A172 (cell line): ENCODE results near the gene LIPM. TPM values are rescaled to one million over a fixed set of nuclear protein-coding genes. Genes with fewer than 3 reads are reported as not detected.

Experiments
- total RNA-seq: library from RNA; depleted of rRNA; stranded (reverse); fragments of >200 nt; shearing (Covaris generic); gene quantifications from 2 replicates; pipeline ENCODE4 v1.2.3, GENCODE V29; 2014; rRNA removed

LIPM gene
- total RNA-seq, 1 experiment from 2014 or later: not detected

Other genes starting within 250 kb of the LIPM start
- 23.2 and 25.1 TPM in 2 replicates for gene RNLS, start 219.4 kb upstream of the LIPM start, total RNA-seq
- gene LIPJ, start 216.0 kb upstream of the LIPM start, total RNA-seq: 0.10 TPM in 1 of 2 replicates, not detected in the other
- gene LIPF, start 138.3 kb upstream of the LIPM start, total RNA-seq: not detected in 2 replicates
- not detected in 2 replicates for gene LIPK, start 96.5 kb upstream of the LIPM start, total RNA-seq
- not detected in 2 replicates for gene LIPN, start 42.7 kb upstream of the LIPM start, total RNA-seq
- gene ANKRD22, start 49.1 kb downstream of the LIPM start, total RNA-seq: not detected in 2 replicates
- gene STAMBPL1, start 77.5 kb downstream of the LIPM start, total RNA-seq: 40.4 and 48.8 TPM in 2 replicates
- 11.2 and 15.6 TPM in 2 replicates for gene ACTA2, start 150.0 kb downstream of the LIPM start, total RNA-seq
- 16.0 and 17.2 TPM in 2 replicates for gene FAS, start 188.1 kb downstream of the LIPM start, total RNA-seq